ENCODE data around the gene MTERF4.

DNA sequence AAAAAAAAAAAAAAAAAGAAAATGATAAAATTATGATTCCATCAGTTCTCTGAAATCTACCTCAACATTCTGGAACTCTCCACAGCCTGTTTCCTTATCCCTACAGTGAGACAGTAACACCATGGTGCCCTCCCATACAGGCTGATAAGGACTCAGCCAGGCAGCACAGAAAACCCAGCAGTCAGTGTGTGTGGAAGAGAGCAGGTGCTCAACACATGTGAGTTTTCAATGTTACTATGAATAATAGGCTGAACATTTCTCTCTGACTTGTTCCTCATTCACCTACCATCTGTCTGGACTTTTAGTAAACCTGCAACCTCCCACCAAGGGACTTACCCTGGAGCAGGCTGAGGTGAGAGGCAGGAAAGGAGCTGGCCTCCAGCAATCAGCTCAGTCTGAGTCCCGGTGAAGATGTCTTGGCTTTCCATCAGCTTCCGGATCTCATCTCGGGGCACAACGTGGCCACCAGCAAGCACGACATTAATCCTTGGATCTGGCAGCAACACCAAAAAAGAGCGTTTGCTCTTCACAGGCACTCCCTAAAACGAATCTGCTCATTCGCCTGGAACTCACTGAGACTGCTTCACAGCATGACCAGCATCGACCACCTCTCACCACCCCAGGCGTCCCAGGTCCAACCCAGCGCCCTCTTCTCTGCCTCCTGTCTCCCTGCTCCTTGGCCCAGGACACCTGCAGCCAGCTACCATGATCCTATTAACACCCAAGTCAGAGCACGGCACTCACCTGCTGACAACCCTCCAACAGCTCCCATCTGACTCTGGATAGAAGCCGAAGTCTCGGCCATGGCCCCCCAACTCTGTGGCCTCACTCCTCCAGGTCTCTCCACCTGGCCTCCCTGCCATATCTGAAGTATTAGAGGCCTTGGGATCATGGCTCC, 30.7 kb upstream of the MTERF4 start:
- TF ChIP-seq, protein P1, sequence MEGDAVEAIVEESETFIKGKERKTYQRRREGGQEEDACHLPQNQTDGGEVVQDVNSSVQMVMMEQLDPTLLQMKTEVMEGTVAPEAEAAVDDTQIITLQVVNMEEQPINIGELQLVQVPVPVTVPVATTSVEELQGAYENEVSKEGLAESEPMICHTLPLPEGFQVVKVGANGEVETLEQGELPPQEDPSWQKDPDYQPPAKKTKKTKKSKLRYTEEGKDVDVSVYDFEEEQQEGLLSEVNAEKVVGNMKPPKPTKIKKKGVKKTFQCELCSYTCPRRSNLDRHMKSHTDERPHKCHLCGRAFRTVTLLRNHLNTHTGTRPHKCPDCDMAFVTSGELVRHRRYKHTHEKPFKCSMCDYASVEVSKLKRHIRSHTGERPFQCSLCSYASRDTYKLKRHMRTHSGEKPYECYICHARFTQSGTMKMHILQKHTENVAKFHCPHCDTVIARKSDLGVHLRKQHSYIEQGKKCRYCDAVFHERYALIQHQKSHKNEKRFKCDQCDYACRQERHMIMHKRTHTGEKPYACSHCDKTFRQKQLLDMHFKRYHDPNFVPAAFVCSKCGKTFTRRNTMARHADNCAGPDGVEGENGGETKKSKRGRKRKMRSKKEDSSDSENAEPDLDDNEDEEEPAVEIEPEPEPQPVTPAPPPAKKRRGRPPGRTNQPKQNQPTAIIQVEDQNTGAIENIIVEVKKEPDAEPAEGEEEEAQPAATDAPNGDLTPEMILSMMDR (conservative IDR thresholded peaks at IDR 0.05): no peak
- TF ChIP-seq ZFX (IDR thresholded peaks at IDR 0.05): no peak

All from C4-2B (cell line).